ENCODE measurements around the gene SP4.

SP4 gene

GRCh38 chr7:21448974-21449373, 21.1 kb downstream of the SP4 start:
- DNase-seq, result no peak

GRCh38 chr7:21450076-21450475, 22.2 kb downstream of the SP4 start:
- no peak for DNase-seq

- DNase-seq, result no peak
Observed at GRCh38 chr7:21450941-21451340, 23.1 kb downstream of the SP4 start.

GRCh38 chr7:21454182-21454581, 26.3 kb downstream of the SP4 start:
- DNase-seq, result no peak

- DNase-seq, result no peak
Observed at GRCh38 chr7:21454906-21455305, 27.0 kb downstream of the SP4 start.

- DNase-seq, result no peak
Observed at GRCh38 chr7:21461282-21461681, 33.4 kb downstream of the SP4 start.

- DNase-seq, result peak; percentile 71
Observed at GRCh38 chr7:21462081-21462480, 34.2 kb downstream of the SP4 start.

- peak; percentile 55 for DNase-seq
Observed at GRCh38 chr7:21463524-21463923, 35.6 kb downstream of the SP4 start.

- DNase-seq, result no peak
Observed at GRCh38 chr7:21468969-21469368, 41.1 kb downstream of the SP4 start.

GRCh38 chr7:21469894-21470293, 42.0 kb downstream of the SP4 start:
- no peak for DNase-seq

- DNase-seq, result no peak
Observed at GRCh38 chr7:21472029-21472428, 44.1 kb downstream of the SP4 start.

GRCh38 chr7:21476429-21476828, 48.5 kb downstream of the SP4 start:
- DNase-seq, result no peak

GRCh38 chr7:21480693-21481403, 53.0 kb downstream of the SP4 start:
- no peak for DNase-seq

- DNase-seq, result peak; percentile 66
Observed at GRCh38 chr7:21486511-21486910, 58.6 kb downstream of the SP4 start.

GRCh38 chr7:21495731-21496130, 67.8 kb downstream of the SP4 start:
- no peak for DNase-seq

- DNase-seq, result no peak
Observed at GRCh38 chr7:21497072-21497471, 69.2 kb downstream of the SP4 start.

GRCh38 chr7:21500117-21500832, 72.4 kb downstream of the SP4 start:
- DNase-seq, result no peak

- no peak for DNase-seq
Observed at GRCh38 chr7:21504021-21504420, 76.1 kb downstream of the SP4 start.

GRCh38 chr7:21507627-21508343, 79.9 kb downstream of the SP4 start:
- DNase-seq, result peak; percentile 55

GRCh38 chr7:21508538-21508937, 80.7 kb downstream of the SP4 start:
- DNase-seq, result no peak

GRCh38 chr7:21514062-21514461, 86.2 kb downstream of the SP4 start:
- no peak for DNase-seq

- no peak for DNase-seq
Observed at GRCh38 chr7:21524680-21525079, 96.8 kb downstream of the SP4 start.

- DNase-seq, result no peak
Observed at GRCh38 chr7:21526007-21526406, 98.1 kb downstream of the SP4 start.

- DNase-seq, result no peak
Observed at GRCh38 chr7:21526448-21526847, 98.6 kb downstream of the SP4 start.
